HepG2 (cell line): ENCODE measurements around the gene FZD4. TPM values are rescaled to one million over a fixed set of nuclear protein-coding genes. Genes with fewer than 3 reads are reported as not detected.
A peak's percentile ranks its signal among the peaks of the same experiment; 100 is the strongest.

ENCODE experiments used
- AGO1 ChIP-seq: fragments of 200-400 bp; formaldehyde crosslinking; IDR thresholded peaks from 2 replicates; pipeline ENCODE4 v1.6.1; 2017; ENCODE audit warnings: mild to moderate bottlenecking, low read depth, low read length, moderate library complexity; ENCODE audit not compliant: poor library complexity, severe bottlenecking
- ARID5B ChIP-seq: IDR thresholded peaks from 2 replicates; pipeline ENCODE4 v1.4.0; 2020; ENCODE audit warnings: mild to moderate bottlenecking, missing genetic modification reagents
- CCDC6 ChIP-seq: sonication (generic); formaldehyde crosslinking; IDR thresholded peaks from 2 replicates; pipeline ENCODE4 v1.8.1; 2022; ENCODE audit warnings: mild to moderate bottlenecking, missing genetic modification reagents, moderate library complexity
- FOXA3 ChIP-seq: IDR thresholded peaks from 2 replicates; pipeline ENCODE4 v1.6.1; 2016; ENCODE audit warnings: missing genetic modification reagents, missing compliant biosample characterization
- NONO ChIP-seq, 2 experiments: fragments of 450-650 bp in 1 of 2; sonication (generic) in 1 of 2; formaldehyde crosslinking in 1 of 2; IDR thresholded peaks in 1 of 2; conservative IDR thresholded peaks in 1 of 2; 2 replicates each; pipeline versions ENCODE4 v1.6.1 to v1.8.0; 2017 to 2022; ENCODE audit warnings: mild to moderate bottlenecking in 1 of 2, missing genetic modification reagents in 1 of 2, moderate library complexity in 1 of 2
- NR2F1 ChIP-seq, 2 experiments: fragments of 450-650 bp in 1 of 2; formaldehyde crosslinking in 1 of 2; IDR thresholded peaks; 2 replicates each; pipeline versions ENCODE4 v1.5.0 to v1.6.1; 2016 to 2020; ENCODE audit warnings: mild to moderate bottlenecking in 1 of 2, missing compliant biosample characterization in 1 of 2, missing genetic modification reagents in 1 of 2, moderate library complexity in 1 of 2
- SIX1 ChIP-seq: sonication (generic); formaldehyde crosslinking; IDR thresholded peaks from 2 replicates; pipeline ENCODE4 v1.4.0; 2020; ENCODE audit warnings: missing genetic modification reagents, borderline replicate concordance
- TIGD3 ChIP-seq: sonication (generic); formaldehyde crosslinking; IDR thresholded peaks from 2 replicates; pipeline ENCODE4 v1.5.1; 2020; ENCODE audit warnings: mild to moderate bottlenecking, missing genetic modification reagents, borderline replicate concordance
- USF2 ChIP-seq, 2 experiments: sonication (generic) in 1 of 2; formaldehyde crosslinking in 1 of 2; IDR thresholded peaks; 2 replicates each; pipeline versions ENCODE4 v1.5.1 to v1.6.1; 2011 to 2020; ENCODE audit warnings: borderline replicate concordance in 1 of 2, low read depth in 1 of 2, low read length in 1 of 2, mild to moderate bottlenecking in 1 of 2, missing genetic modification reagents in 1 of 2, moderate library complexity in 1 of 2
- ZKSCAN5 ChIP-seq: sonication (generic); formaldehyde crosslinking; IDR thresholded peaks from 2 replicates; pipeline ENCODE4 v1.5.1; 2020; ENCODE audit warnings: mild to moderate bottlenecking, missing genetic modification reagents
- ZNF552 ChIP-seq: sonication (generic); formaldehyde crosslinking; IDR thresholded peaks from 2 replicates; pipeline ENCODE4 v1.9.0; 2022; ENCODE audit warnings: missing genetic modification reagents, mild to moderate bottlenecking, borderline replicate concordance
- ZNF644 ChIP-seq: IDR thresholded peaks from 2 replicates; pipeline ENCODE4 v1.6.1; 2016; ENCODE audit warnings: low read depth
- ZNF782 ChIP-seq: sonication (generic); formaldehyde crosslinking; IDR thresholded peaks from 2 replicates; pipeline ENCODE4 v1.4.0; 2020; ENCODE audit warnings: missing genetic modification reagents, mild to moderate bottlenecking, borderline replicate concordance
- ZNF788 ChIP-seq: sonication (generic); formaldehyde crosslinking; IDR thresholded peaks from 2 replicates; pipeline ENCODE4 v1.5.0; 2020; ENCODE audit warnings: mild to moderate bottlenecking, missing genetic modification reagents, borderline replicate concordance
- polyA plus RNA-seq, 8 experiments: library from polyadenylated mRNA; depleted of rRNA in 3 of 8; stranded (reverse) in 7 of 8; unstranded in 1 of 8; fragments of >200 nt; fragmentation: Illumina TruSeq in 4 of 8; extraction: Trizol in 4 of 8; gene quantifications; 2 replicates each; pipeline versions ENCODE4 v1.2.1 to v1.2.3, GENCODE V29; 2011 to 2016; ENCODE audit warnings: low read depth in 4 of 8, missing spikeins in 1 of 8, mixed read lengths in 1 of 8; ENCODE audit not compliant: insufficient read depth in 1 of 8
- total RNA-seq, 5 experiments: library from RNA; depleted of rRNA; stranded (reverse); fragments of >200 nt; fragmentation: Illumina TruSeq; extraction: Trizol; gene quantifications; 2 replicates each; pipeline ENCODE4 v1.2.3, GENCODE V29; 2016; ENCODE audit warnings: low read depth in 1 of 5
- TF ChIP-seq, protein P1 (sequence below): sonication (generic); formaldehyde crosslinking; IDR thresholded peaks from 2 replicates; pipeline ENCODE4 v1.5.0; 2020; ENCODE audit warnings: mild to moderate bottlenecking, missing genetic modification reagents, borderline replicate concordance

Gene FZD4
- total and polyA plus RNA-seq, 2 of the 13 experiments (the other 11 are each of a cell fraction or from before 2014, with no cell fraction given), result 46.5 to 70.4 TPM

DNA sequence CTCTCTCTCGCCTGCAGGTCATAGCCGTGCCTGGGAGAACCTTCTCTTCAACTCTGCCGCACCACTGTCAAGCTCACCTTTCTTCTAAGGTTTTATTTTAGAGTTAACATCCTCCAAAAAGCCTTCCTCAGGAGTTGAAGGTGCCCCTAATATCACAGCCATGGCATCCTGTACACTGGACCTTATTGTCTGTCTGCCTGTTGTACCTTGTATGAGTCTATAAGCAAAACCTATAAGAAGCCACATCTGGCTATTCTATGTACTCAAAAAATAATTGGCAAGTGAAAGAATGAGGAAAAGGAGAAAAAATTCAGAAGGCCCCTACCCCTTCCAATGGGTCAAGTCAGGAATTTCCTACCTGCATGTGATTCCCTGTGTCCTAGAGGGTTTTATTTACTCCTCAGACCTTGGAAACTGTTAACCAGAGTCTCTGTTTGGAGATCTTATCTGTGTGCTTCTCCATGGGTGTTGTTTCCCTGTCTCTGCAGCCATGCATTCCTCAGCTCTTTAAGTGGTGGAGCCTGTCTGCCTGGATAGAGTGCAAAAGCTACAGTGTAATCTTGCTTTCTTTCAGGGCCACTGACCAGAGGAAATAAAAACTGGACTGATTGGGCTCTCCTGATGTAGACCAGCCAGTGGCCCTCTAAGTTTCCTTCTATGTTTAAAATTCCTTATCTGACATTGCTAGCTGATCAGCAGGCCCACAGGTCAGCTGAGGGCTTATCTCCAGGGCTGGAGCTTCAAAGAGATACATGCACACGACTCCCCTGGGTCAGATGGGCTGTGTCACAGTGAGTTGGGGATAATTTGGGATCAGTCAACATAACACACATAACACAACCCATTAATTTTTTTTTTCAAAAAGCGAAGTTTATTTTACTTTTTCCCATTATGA lies 44.9 kb upstream of the FZD4 start (continued):
- no peak for TF ChIP-seq TIGD3 (CRISPR knock-in tag)
- TF ChIP-seq, protein P1, sequence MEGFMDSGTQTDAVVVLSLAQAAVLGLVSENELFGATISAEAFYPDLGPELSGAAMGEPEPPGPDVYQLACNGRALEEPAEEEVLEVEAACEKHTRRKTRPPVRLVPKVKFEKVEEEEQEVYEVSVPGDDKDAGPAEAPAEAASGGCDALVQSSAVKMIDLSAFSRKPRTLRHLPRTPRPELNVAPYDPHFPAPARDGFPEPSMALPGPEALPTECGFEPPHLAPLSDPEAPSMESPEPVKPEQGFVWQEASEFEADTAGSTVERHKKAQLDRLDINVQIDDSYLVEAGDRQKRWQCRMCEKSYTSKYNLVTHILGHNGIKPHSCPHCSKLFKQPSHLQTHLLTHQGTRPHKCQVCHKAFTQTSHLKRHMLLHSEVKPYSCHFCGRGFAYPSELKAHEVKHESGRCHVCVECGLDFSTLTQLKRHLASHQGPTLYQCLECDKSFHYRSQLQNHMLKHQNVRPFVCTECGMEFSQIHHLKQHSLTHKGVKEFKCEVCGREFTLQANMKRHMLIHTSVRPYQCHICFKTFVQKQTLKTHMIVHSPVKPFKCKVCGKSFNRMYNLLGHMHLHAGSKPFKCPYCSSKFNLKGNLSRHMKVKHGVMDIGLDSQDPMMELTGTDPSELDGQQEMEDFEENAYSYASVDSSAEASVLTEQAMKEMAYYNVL (CRISPR knock-in tag), result peak; percentile 90; the same call in 1 of the 2 replicates
- TF ChIP-seq ZNF788 (CRISPR knock-in tag), result peak; percentile 78; the same call in 1 of the 2 replicates
- TF ChIP-seq USF2 (IDR thresholded peaks at IDR 0.05; ENCODE audit: low read depth, low read length), result peak; percentile 54; the same call in 1 of the 2 replicates
- TF ChIP-seq USF2 (CRISPR knock-in tag; IDR thresholded peaks at IDR 0.05; ENCODE audit: borderline replicate concordance), result no peak; the same call in 1 of the 2 replicates
- TF ChIP-seq NONO (IDR thresholded peaks at IDR 0.05), result no peak
- TF ChIP-seq NONO (CRISPR knock-in tag; conservative IDR thresholded peaks at IDR 0.05), result 0 out of 2 replicates have a peak, but pooled peaks have one; percentile 22
- TF ChIP-seq AGO1, result no peak
- peak; percentile 82 for TF ChIP-seq FOXA3 (CRISPR knock-in tag)
- TF ChIP-seq NR2F1 (CRISPR knock-in tag; IDR thresholded peaks at IDR 0.05), result peak; percentile 32 to 36; a peak in 1 of 4 replicates
- TF ChIP-seq ARID5B, result peak; percentile 90
- TF ChIP-seq SIX1, result peak; percentile 25; the same call in 1 of the 2 replicates
- TF ChIP-seq ZKSCAN5, result no peak
- peak; percentile 29; the same call in 1 of the 2 replicates for TF ChIP-seq CCDC6 (CRISPR knock-in tag)
- TF ChIP-seq ZNF782, result no peak
- peak; percentile 73 for TF ChIP-seq ZNF644 (CRISPR knock-in tag)
- no peak for TF ChIP-seq ZNF552 (CRISPR knock-in tag)
